SH-SY5Y (cell line): ENCODE results near the gene PRCD.

Experiments used
- GATA2 ChIP-seq: IDR thresholded peaks from 2 replicates; pipeline ENCODE4 v1.6.1; 2011; ENCODE audit warnings: mild to moderate bottlenecking, low read depth, low read length
- GATA3 ChIP-seq: IDR thresholded peaks from 2 replicates; pipeline ENCODE4 v1.6.1; 2011; ENCODE audit warnings: low read depth, mild to moderate bottlenecking, low read length, moderate library complexity

GRCh38 chr17:76543826-76544545 lies 4.1 kb downstream of the PRCD start:
- TF ChIP-seq GATA2 (peak; percentile 100), GATA3 (no peak; the same call in none of the 2 replicates)
